ENCODE data around the gene NDUFB2. TPM values are rescaled to one million over a fixed set of nuclear protein-coding genes. Genes with fewer than 3 reads are reported as not detected.
"Not testable (repeated sequence)": the region's sequence is repeated elsewhere in the genome, so short reads cannot be mapped to it uniquely, and the experiment has no call there.

NDUFB2 gene
- polyA plus RNA-seq, 1 experiment: 289 TPM

DNA sequence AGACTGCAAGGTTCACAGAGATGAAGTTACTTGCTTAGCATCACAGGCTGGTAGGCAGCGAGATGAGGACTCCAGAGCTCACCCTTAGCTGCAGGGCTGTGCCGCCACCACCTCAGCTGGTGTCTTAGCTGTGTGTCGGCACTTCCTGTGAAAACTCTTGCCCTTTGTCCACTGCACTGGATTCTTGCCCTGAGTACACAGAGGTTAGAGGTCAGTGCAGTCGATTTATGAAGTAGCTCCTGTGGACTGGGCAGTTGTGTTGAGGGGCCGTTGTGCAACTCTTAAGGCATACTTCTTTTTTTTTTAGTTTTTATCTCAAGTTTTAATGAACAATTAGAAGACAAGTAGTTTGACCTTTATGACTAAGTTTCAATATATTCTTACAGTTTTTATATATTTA is 10.6 kb downstream of the NDUFB2 start:
- H3K27me3 ChIP-seq (ENCODE audit: control insufficient read depth, insufficient read depth, low read length): no peaks in the 10 kb centered on the region
- ChIA-PET POLR2A (no interaction called here), CTCF (interaction anchor here (0.9 kb wide), 1 partner anchor 18 kb away, joined by 4 read pairs; no protein-coding TSS in a partner anchor)
- H3K4me3 ChIP-seq (ENCODE audit: low read depth, low read length): no peak overlapping the region
- H3K36me3 ChIP-seq (ENCODE audit: control insufficient read depth, insufficient read depth, low read length): peaks cover 7% of the 10 kb centered on the region
- no peak for DNase-seq (ENCODE audit: low read depth)
- TF ChIP-seq CTCF (IDR thresholded peaks at IDR 0.05; ENCODE audit: insufficient read depth, low read depth, low read length): no peak

GRCh38 chr7:140708764-140709163 is 12.3 kb downstream of the NDUFB2 start:
- CTCF ChIA-PET; DNase-seq (ENCODE audit: low read depth); H3K36me3 ChIP-seq (ENCODE audit: control insufficient read depth, insufficient read depth, low read length); H3K27me3 ChIP-seq (ENCODE audit: control insufficient read depth, insufficient read depth, low read length); H3K4me3 ChIP-seq (ENCODE audit: low read depth, low read length); POLR2A ChIA-PET: not testable (repeated sequence)

GRCh38 chr7:140712392-140712791 is 15.9 kb downstream of the NDUFB2 start:
- H3K36me3 ChIP-seq (ENCODE audit: control insufficient read depth, insufficient read depth, low read length); H3K27me3 ChIP-seq (ENCODE audit: control insufficient read depth, insufficient read depth, low read length); H3K4me3 ChIP-seq (ENCODE audit: low read depth, low read length); DNase-seq (ENCODE audit: low read depth); CTCF ChIA-PET; POLR2A ChIA-PET: not testable (repeated sequence)

DNA sequence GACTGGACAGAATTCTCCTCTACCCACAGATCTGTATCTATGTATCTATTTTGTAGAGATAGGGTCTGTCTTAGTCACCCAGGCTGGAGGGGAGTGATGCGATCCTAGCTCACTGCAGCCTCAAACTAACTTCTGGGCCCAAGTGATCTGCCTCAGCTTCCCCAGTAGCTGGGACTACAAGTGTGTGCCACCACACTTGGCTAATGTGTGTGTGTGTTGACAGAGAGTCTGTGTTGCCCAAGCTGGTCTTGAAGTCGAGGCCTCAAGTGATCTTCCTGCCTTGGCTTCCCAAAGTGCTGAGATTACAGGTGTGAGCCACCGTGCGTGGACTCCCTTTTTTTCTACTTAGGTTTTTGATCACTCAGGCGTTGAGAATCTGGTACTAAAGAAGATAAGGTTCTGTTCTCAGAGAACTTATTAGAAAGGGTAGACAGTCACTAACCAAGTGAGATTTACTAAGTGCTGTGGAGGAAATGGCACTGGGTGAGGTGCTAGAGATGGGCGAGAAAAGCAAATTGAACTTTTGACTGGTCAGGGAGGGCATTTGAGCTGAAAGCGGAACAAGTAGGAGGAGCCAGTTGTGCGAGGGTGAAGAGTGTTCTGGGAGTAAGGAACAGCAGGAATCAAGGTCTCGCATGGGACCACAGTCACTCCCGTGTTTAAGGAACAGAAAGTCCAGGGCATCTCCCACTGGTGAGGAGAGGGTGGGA is 18.0 kb downstream of the NDUFB2 start:
- TF ChIP-seq CTCF (IDR thresholded peaks at IDR 0.05; ENCODE audit: insufficient read depth, low read depth, low read length): no peak
- Histone ChIP-seq H3K36me3 (ENCODE audit: control insufficient read depth, insufficient read depth, low read length) (no peaks in the 10 kb centered on the region), H3K27me3 (ENCODE audit: control insufficient read depth, insufficient read depth, low read length) (no peaks in the 10 kb centered on the region), H3K4me3 (ENCODE audit: low read depth, low read length) (no peak overlapping the region)
- CTCF ChIA-PET: interaction anchor here (1.2 kb wide), 1 partner anchor 12 kb away, joined by 4 read pairs; no protein-coding TSS in a partner anchor
- no peak for DNase-seq (ENCODE audit: low read depth)
- POLR2A ChIA-PET: no interaction called here

GRCh38 chr7:140719721-140720120 is 23.2 kb downstream of the NDUFB2 start:
- ChIA-PET POLR2A (no interaction called here), CTCF (no interaction called here)
- no peak for DNase-seq (ENCODE audit: low read depth)

GRCh38 chr7:140722254-140722653 is 25.7 kb downstream of the NDUFB2 start:
- Histone ChIP-seq H3K4me3 (ENCODE audit: low read depth, low read length) (no peak overlapping the region), H3K27me3 (ENCODE audit: control insufficient read depth, insufficient read depth, low read length) (no peaks in the 10 kb centered on the region), H3K36me3 (ENCODE audit: control insufficient read depth, insufficient read depth, low read length) (no peaks in the 10 kb centered on the region)
- ChIA-PET CTCF (interaction anchor here (1.2 to 1.4 kb wide), 2 partner anchors 46 to 927 kb away, joined by 3 read pairs; no protein-coding TSS in a partner anchor), POLR2A (no interaction called here)
- TF ChIP-seq CTCF (IDR thresholded peaks at IDR 0.05; ENCODE audit: insufficient read depth, low read depth, low read length): no peak
- no peak for DNase-seq (ENCODE audit: low read depth)

More at GRCh38 chr7:140719721-140720120, 23.2 kb downstream of the NDUFB2 start:
- Histone ChIP-seq H3K4me3 (ENCODE audit: low read depth, low read length) (no peak overlapping the region), H3K27me3 (ENCODE audit: control insufficient read depth, insufficient read depth, low read length) (no peaks in the 10 kb centered on the region), H3K36me3 (ENCODE audit: control insufficient read depth, insufficient read depth, low read length) (no peaks in the 10 kb centered on the region)
- TF ChIP-seq CTCF (IDR thresholded peaks at IDR 0.05; ENCODE audit: insufficient read depth, low read depth, low read length): no peak

All from BJ (cell line).